SK-N-SH treated with all-trans-retinoic acid at 6 μM for 48 hours (cell line): ENCODE data around the gene E2F8.

Source experiments
- ATAC-seq: fragments of 200-7000 bp; cut with Tn5 transposase; 3 replicates; pipeline ENCODE4 v1.9.1; 2020; ENCODE audit warnings: mild to moderate bottlenecking, moderate library complexity
- ARNTL ChIP-seq: fragments of 450-650 bp; formaldehyde crosslinking; IDR thresholded peaks from 2 replicates; pipeline ENCODE4 v1.5.0; 2020; ENCODE audit warnings: low read depth, mild to moderate bottlenecking, moderate library complexity, borderline replicate concordance
- BACH2 ChIP-seq: fragments of 250-450 bp; sonication (Bioruptor Pico); IDR thresholded peaks from 2 replicates; pipeline ENCODE4 v1.9.0; 2021; ENCODE audit warnings: mild to moderate bottlenecking, borderline replicate concordance
- CREB5 ChIP-seq: fragments of 250-450 bp; sonication (Bioruptor Pico); IDR thresholded peaks from 2 replicates; pipeline ENCODE4 v1.5.1; 2020; ENCODE audit warnings: low read depth, mild to moderate bottlenecking, moderate library complexity
- CSDC2 ChIP-seq: fragments of 250-450 bp; sonication (Bioruptor Pico); IDR thresholded peaks from 2 replicates; pipeline ENCODE4 v1.5.0; 2020; ENCODE audit warnings: mild to moderate bottlenecking, moderate library complexity
- ESRRG ChIP-seq: fragments of 250-450 bp; sonication (Bioruptor Pico); IDR thresholded peaks from 2 replicates; pipeline ENCODE4 v1.6.1; 2021; ENCODE audit warnings: mild to moderate bottlenecking
- ISL1 ChIP-seq: fragments of 250-450 bp; sonication (Bioruptor Pico); IDR thresholded peaks from 2 replicates; pipeline ENCODE4 v2.1.2; 2022; ENCODE audit warnings: mild to moderate bottlenecking, moderate library complexity
- OSR1 ChIP-seq: fragments of 250-450 bp; sonication (Bioruptor Pico); IDR thresholded peaks from 2 replicates; pipeline ENCODE4 v1.8.0; 2022; ENCODE audit warnings: moderate library complexity, mild to moderate bottlenecking, inconsistent platforms
- TOX ChIP-seq: fragments of 250-450 bp; sonication (Bioruptor Pico); IDR thresholded peaks from 2 replicates; pipeline ENCODE4 v1.8.0; 2021; ENCODE audit warnings: mild to moderate bottlenecking, moderate library complexity, borderline replicate concordance
- TSHZ2 ChIP-seq: fragments of 250-450 bp; sonication (Bioruptor Pico); IDR thresholded peaks from 2 replicates; pipeline ENCODE4 v1.5.0; 2020; ENCODE audit warnings: mild to moderate bottlenecking, moderate library complexity
- ZFP3 ChIP-seq: fragments of 250-450 bp; sonication (Bioruptor Pico); IDR thresholded peaks from 2 replicates; pipeline ENCODE4 v1.5.0; 2020; ENCODE audit warnings: mild to moderate bottlenecking, moderate library complexity
- ZFP30 ChIP-seq: fragments of 450-650 bp; formaldehyde crosslinking; IDR thresholded peaks from 2 replicates; pipeline ENCODE4 v1.5.0; 2022; ENCODE audit warnings: mild to moderate bottlenecking, moderate library complexity
- ZNF565 ChIP-seq: fragments of 450-650 bp; formaldehyde crosslinking; conservative IDR thresholded peaks from 2 replicates; pipeline ENCODE4 v1.5.0; 2020; ENCODE audit warnings: low read depth, mild to moderate bottlenecking, moderate library complexity
- ZNF70 ChIP-seq: fragments of 450-650 bp; formaldehyde crosslinking; IDR thresholded peaks from 2 replicates; pipeline ENCODE4 v1.5.0; 2020; ENCODE audit warnings: mild to moderate bottlenecking, moderate library complexity
- TF ChIP-seq, protein P1 (sequence below): fragments of 250-450 bp; sonication (Bioruptor Pico); IDR thresholded peaks from 2 replicates; pipeline ENCODE4 v1.8.0; 2020; ENCODE audit warnings: mild to moderate bottlenecking, moderate library complexity, borderline replicate concordance
- TF ChIP-seq, protein P2 (sequence below): fragments of 250-450 bp; sonication (Bioruptor Pico); IDR thresholded peaks from 2 replicates; pipeline ENCODE4 v1.8.0; 2021; ENCODE audit warnings: low read depth, mild to moderate bottlenecking, moderate library complexity, borderline replicate concordance

E2F8 gene

GRCh38 chr11:19201737-19202605, 38.8 kb downstream of the E2F8 start, which contains the start of gene CSRP3:
TSS of gene CSRP3 (minus strand) at chr11:19201983. CDS start at chr11:19192448, 9,535 bp downstream.
- no peak; the same call in 2 of the 3 replicates for ATAC-seq
- TF ChIP-seq BACH2 (CRISPR knock-in tag) (no peak), ZFP30 (CRISPR knock-in tag) (no peak), CREB5 (CRISPR knock-in tag) (no peak), OSR1 (CRISPR knock-in tag) (no peak), ISL1 (no peak), ZNF70 (no peak), ESRRG (CRISPR knock-in tag) (no peak)
- TF ChIP-seq, protein P1, sequence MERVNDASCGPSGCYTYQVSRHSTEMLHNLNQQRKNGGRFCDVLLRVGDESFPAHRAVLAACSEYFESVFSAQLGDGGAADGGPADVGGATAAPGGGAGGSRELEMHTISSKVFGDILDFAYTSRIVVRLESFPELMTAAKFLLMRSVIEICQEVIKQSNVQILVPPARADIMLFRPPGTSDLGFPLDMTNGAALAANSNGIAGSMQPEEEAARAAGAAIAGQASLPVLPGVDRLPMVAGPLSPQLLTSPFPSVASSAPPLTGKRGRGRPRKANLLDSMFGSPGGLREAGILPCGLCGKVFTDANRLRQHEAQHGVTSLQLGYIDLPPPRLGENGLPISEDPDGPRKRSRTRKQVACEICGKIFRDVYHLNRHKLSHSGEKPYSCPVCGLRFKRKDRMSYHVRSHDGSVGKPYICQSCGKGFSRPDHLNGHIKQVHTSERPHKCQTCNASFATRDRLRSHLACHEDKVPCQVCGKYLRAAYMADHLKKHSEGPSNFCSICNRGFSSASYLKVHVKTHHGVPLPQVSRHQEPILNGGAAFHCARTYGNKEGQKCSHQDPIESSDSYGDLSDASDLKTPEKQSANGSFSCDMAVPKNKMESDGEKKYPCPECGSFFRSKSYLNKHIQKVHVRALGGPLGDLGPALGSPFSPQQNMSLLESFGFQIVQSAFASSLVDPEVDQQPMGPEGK (CRISPR knock-in tag): no peak
- TF ChIP-seq, protein P2, sequence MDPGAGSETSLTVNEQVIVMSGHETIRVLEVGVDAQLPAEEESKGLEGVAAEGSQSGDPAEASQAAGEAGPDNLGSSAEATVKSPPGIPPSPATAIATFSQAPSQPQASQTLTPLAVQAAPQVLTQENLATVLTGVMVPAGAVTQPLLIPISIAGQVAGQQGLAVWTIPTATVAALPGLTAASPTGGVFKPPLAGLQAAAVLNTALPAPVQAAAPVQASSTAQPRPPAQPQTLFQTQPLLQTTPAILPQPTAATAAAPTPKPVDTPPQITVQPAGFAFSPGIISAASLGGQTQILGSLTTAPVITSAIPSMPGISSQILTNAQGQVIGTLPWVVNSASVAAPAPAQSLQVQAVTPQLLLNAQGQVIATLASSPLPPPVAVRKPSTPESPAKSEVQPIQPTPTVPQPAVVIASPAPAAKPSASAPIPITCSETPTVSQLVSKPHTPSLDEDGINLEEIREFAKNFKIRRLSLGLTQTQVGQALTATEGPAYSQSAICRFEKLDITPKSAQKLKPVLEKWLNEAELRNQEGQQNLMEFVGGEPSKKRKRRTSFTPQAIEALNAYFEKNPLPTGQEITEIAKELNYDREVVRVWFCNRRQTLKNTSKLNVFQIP (CRISPR knock-in tag): no peak

DNA sequence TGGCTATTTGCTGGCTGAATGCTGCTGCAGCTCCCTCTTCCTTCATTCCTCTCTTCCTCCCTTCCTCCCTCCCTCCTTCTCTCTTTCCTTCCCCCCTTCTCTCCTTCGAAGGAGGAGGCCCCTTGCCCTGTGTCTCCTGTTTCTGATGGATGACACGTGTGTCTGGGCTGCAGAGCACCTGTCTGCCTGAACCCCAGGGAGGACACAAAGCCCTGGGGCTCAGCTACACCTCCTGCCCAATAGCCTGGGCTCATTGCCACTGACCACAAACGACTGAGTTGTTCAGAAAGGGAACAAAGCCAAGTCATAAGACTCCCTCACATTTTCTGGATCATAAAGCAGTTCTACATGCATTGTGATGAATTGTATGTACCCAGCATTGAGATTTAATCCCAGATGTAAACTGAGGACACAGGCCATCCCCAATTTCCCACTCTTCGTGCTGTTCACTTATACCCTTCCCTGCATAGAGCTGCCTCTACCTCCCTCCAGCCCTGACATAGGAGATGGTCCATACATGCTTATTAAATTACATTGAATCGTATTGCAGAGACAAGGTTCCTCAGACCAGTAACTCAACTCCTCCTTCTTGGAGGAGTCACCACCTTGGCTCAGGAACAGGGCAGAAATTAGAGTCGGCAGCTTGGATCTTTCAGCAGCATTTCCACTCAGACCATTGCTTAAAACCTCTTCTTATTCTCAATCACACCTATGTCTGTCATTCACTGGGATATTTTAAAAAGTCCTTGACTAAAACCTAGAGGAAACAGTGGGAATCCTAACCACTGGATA, 40.1 kb downstream of the E2F8 start:
- TF ChIP-seq TOX (CRISPR knock-in tag) (no peak), CSDC2 (CRISPR knock-in tag) (no peak), TSHZ2 (CRISPR knock-in tag) (no peak), ZFP30 (CRISPR knock-in tag) (no peak), ZNF565 (CRISPR knock-in tag) (no peak), ZFP3 (CRISPR knock-in tag) (no peak), ARNTL (CRISPR knock-in tag) (no peak), OSR1 (CRISPR knock-in tag) (no peak)
- TF ChIP-seq, protein P2 (CRISPR knock-in tag): no peak
- TF ChIP-seq, protein P1 (CRISPR knock-in tag): no peak
- peak; percentile 84 for ATAC-seq
